ENCODE measurements around the gene KRTAP10-1. TPM values are rescaled to one million over a fixed set of nuclear protein-coding genes. Genes with fewer than 3 reads are reported as not detected.

KRTAP10-1 gene
- total and polyA plus RNA-seq, 2 of the 13 experiments (the other 11 are each of a cell fraction or from before 2014, with no cell fraction given): not detected

DNA sequence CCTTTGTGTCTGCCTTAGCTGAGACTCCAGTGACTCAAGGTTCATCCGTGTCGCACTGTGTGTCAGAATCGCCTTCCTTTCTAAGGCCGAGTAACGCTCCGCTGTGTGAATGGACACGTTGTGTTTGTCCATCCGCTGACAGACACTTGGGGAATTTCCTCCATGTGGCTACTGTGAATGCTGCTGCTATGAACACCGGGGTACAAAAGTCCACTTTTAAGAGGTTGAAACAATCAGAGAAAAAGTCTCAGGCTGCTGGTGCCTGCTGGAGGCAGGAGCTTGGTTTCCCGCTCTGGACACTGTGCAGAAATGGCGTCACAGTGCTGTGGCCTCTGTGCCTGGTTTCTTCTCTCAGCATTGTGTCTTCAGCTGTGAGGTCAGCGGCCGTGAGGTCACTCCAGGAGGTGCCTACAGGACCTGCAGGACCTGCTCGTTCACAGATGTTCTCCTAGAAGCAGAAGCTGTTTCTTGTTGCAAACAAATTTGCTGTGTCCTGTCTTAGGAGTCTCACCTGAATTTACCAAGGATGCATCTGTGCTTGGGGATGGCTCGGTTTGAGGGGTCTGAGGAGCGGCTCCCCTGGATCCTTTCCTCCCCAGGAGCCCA, 34.2 kb downstream of the KRTAP10-1 start (continued):
- TF ChIP-seq, protein P1, sequence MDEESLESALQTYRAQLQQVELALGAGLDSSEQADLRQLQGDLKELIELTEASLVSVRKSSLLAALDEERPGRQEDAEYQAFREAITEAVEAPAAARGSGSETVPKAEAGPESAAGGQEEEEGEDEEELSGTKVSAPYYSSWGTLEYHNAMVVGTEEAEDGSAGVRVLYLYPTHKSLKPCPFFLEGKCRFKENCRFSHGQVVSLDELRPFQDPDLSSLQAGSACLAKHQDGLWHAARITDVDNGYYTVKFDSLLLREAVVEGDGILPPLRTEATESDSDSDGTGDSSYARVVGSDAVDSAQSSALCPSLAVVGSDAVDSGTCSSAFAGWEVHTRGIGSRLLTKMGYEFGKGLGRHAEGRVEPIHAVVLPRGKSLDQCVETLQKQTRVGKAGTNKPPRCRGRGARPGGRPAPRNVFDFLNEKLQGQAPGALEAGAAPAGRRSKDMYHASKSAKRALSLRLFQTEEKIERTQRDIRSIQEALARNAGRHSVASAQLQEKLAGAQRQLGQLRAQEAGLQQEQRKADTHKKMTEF (CRISPR knock-in tag; IDR thresholded peaks at IDR 0.05): peak; percentile 28; the same call in 1 of the 2 replicates
- TF ChIP-seq FOXM1 (CRISPR knock-in tag; IDR thresholded peaks at IDR 0.05) (no peak), KMT2A (CRISPR knock-in tag; IDR thresholded peaks at IDR 0.05) (peak; percentile 21; the same call in 1 of the 2 replicates), ZNF552 (CRISPR knock-in tag; IDR thresholded peaks at IDR 0.05; ENCODE audit: borderline replicate concordance) (no peak), MED1 (CRISPR knock-in tag; IDR thresholded peaks at IDR 0.05) (peak; percentile 87), DNMT1 (CRISPR knock-in tag; IDR thresholded peaks at IDR 0.05) (no peak), ZKSCAN5 (CRISPR knock-in tag; IDR thresholded peaks at IDR 0.05) (no peak), ZNF33A (CRISPR knock-in tag; IDR thresholded peaks at IDR 0.05; ENCODE audit: borderline replicate concordance) (no peak), ZNF337 (CRISPR knock-in tag; IDR thresholded peaks at IDR 0.05; ENCODE audit: borderline replicate concordance, low read depth) (no peak; the same call in 1 of the 2 replicates), POGZ (CRISPR knock-in tag; IDR thresholded peaks at IDR 0.05) (no peak), HNF4A (CRISPR knock-in tag; IDR thresholded peaks at IDR 0.05) (peak; percentile 92), ZNF737 (CRISPR knock-in tag; IDR thresholded peaks at IDR 0.05; ENCODE audit: borderline replicate concordance) (no peak), SRF (IDR thresholded peaks at IDR 0.05; ENCODE audit: low read depth, low read length) (no peak), FOXO1 (CRISPR knock-in tag; IDR thresholded peaks at IDR 0.05) (peak; percentile 62; the same call in 1 of the 2 replicates), ZNF12 (CRISPR knock-in tag; IDR thresholded peaks at IDR 0.05) (peak; percentile 77), MBD4 (IDR thresholded peaks at IDR 0.05; ENCODE audit: borderline replicate concordance, low read length) (no peak)
- TF ChIP-seq, protein P2, sequence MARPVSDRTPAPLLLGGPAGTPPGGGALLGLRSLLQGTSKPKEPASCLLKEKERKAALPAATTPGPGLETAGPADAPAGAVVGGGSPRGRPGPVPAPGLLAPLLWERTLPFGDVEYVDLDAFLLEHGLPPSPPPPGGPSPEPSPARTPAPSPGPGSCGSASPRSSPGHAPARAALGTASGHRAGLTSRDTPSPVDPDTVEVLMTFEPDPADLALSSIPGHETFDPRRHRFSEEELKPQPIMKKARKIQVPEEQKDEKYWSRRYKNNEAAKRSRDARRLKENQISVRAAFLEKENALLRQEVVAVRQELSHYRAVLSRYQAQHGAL (CRISPR knock-in tag; IDR thresholded peaks at IDR 0.05; ENCODE audit: not compliant biosample characterization): peak; percentile 27
- TF ChIP-seq, protein P3, sequence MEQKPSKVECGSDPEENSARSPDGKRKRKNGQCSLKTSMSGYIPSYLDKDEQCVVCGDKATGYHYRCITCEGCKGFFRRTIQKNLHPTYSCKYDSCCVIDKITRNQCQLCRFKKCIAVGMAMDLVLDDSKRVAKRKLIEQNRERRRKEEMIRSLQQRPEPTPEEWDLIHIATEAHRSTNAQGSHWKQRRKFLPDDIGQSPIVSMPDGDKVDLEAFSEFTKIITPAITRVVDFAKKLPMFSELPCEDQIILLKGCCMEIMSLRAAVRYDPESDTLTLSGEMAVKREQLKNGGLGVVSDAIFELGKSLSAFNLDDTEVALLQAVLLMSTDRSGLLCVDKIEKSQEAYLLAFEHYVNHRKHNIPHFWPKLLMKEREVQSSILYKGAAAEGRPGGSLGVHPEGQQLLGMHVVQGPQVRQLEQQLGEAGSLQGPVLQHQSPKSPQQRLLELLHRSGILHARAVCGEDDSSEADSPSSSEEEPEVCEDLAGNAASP (CRISPR knock-in tag; IDR thresholded peaks at IDR 0.05; ENCODE audit: borderline replicate concordance): no peak
- TF ChIP-seq, protein P4, sequence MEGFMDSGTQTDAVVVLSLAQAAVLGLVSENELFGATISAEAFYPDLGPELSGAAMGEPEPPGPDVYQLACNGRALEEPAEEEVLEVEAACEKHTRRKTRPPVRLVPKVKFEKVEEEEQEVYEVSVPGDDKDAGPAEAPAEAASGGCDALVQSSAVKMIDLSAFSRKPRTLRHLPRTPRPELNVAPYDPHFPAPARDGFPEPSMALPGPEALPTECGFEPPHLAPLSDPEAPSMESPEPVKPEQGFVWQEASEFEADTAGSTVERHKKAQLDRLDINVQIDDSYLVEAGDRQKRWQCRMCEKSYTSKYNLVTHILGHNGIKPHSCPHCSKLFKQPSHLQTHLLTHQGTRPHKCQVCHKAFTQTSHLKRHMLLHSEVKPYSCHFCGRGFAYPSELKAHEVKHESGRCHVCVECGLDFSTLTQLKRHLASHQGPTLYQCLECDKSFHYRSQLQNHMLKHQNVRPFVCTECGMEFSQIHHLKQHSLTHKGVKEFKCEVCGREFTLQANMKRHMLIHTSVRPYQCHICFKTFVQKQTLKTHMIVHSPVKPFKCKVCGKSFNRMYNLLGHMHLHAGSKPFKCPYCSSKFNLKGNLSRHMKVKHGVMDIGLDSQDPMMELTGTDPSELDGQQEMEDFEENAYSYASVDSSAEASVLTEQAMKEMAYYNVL (CRISPR knock-in tag; IDR thresholded peaks at IDR 0.05; ENCODE audit: borderline replicate concordance): no peak
- TF ChIP-seq, protein P5, sequence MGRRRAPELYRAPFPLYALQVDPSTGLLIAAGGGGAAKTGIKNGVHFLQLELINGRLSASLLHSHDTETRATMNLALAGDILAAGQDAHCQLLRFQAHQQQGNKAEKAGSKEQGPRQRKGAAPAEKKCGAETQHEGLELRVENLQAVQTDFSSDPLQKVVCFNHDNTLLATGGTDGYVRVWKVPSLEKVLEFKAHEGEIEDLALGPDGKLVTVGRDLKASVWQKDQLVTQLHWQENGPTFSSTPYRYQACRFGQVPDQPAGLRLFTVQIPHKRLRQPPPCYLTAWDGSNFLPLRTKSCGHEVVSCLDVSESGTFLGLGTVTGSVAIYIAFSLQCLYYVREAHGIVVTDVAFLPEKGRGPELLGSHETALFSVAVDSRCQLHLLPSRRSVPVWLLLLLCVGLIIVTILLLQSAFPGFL (CRISPR knock-in tag; IDR thresholded peaks at IDR 0.05): no peak
- TF ChIP-seq, protein P6, sequence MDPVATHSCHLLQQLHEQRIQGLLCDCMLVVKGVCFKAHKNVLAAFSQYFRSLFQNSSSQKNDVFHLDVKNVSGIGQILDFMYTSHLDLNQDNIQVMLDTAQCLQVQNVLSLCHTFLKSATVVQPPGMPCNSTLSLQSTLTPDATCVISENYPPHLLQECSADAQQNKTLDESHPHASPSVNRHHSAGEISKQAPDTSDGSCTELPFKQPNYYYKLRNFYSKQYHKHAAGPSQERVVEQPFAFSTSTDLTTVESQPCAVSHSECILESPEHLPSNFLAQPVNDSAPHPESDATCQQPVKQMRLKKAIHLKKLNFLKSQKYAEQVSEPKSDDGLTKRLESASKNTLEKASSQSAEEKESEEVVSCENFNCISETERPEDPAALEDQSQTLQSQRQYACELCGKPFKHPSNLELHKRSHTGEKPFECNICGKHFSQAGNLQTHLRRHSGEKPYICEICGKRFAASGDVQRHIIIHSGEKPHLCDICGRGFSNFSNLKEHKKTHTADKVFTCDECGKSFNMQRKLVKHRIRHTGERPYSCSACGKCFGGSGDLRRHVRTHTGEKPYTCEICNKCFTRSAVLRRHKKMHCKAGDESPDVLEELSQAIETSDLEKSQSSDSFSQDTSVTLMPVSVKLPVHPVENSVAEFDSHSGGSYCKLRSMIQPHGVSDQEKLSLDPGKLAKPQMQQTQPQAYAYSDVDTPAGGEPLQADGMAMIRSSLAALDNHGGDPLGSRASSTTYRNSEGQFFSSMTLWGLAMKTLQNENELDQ (CRISPR knock-in tag; IDR thresholded peaks at IDR 0.05; ENCODE audit: borderline replicate concordance): no peak

Measured in HepG2 (cell line).